Measurements from ENCODE around the gene NUDT16L1.

The NUDT16L1 gene

DNA sequence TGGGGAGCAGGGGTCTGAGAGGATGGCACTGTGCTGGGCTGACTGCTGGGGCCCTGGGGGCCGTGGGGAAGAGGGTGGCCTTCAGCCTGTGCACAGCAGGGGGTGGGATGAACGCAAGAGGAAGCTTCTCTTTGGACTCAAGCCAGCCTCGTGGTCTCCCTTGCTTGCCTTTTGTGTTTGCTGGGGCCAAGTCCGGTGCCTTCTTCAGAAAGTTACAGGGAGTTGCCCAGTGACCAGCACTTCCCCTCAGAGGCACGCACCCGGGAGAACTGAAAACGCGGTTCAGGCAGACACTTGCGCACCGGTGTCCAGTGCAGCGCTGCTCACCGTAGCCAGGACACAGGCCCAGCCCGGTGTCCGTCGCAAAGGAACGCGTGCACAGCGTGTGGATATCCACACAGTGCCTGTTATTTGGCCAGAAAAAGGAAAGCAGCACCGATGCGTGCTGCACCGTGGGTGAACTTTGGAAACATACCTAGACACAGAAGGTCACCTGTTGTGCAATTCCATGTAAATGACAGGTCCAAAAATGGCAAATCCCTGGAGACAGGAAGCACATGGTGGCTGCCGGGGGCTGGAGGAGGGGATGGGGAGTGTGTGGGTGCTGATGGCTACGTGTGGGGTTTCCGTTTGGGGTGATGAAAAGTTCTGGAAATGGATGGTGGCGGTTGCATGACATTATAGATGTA lies 29.4 kb upstream of the NUDT16L1 start:
- peak; percentile 79 for DNase-seq (ENCODE audit: low spot score)

DNA sequence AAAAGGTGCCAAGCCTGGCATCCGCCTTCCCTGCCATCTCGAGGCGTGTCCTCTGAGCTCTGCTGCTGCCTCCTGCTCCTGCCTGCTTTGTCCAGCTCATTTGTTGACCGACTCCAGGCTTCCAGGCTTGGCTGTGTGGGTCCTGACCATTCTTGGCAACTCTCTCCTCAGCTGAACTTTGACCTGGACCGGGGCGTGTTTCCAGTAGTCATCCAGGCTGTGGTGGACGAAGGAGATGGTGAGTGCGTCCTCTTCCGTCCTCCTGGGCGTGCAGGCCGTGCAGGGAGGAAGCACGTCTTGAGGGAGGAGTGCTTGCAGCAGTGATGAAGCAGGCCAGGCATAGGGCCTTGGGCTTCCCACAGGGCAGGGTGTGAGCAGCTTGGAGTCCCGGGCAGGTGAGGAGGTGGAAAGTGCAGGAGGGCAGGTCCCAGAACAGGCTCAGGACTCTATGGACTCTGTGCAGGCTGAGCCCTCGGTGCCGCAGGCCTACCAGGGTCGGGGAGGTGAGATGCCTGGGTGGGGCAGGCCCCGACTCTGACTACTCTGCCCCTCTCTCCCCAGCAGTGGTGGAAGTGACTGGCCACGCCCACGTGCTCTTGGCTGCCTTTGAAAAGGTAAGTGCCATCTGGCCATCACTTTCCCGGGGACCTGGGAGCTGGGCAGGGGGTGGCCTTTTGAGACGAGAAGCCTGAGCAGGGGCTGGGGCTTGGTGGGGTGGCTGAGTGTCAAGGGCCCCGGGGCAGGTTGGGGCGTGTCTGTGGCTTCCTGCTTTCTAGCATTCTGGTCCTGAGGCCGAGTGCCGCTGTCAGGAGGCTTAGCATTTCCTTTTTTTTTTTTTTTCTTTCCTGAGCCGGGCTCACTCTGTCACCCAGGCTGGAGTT lies 28.6 kb upstream of the NUDT16L1 start:
- DNase-seq (ENCODE audit: low spot score), result no peak

DNA sequence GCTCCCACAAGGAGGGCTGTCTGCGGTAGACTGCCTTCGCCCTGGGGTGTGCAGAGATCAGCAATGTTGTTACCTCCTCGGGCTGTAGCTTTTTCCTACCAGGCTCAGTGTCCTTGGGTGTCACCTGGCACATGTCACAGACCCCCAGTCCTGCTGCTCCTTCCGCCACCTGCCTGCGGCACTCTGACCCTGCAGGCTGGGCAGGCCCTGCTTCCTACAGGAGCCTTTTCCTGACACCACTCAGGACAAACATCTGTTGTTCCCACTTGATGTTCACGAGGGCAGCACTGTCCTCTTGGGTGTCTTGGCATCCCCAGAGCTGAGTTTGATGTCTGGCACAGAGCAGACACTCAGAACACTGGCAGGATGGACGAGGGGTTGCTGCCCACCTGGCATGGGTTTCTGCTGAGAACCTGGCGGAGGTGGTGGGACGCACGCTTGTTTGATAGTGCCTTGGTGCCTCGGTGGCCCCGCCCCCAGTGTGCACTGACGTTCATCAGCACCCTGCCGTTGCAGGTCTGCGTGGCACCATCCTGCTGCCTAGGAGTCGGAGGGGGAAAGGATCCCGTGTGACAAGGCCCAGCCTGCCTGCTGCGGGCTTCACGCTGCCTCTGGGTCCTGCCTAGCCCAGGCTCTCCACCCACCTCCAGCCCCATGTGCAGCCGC lies 26.7 kb upstream of the NUDT16L1 start:
- DNase-seq (ENCODE audit: low spot score), result no peak

DNA sequence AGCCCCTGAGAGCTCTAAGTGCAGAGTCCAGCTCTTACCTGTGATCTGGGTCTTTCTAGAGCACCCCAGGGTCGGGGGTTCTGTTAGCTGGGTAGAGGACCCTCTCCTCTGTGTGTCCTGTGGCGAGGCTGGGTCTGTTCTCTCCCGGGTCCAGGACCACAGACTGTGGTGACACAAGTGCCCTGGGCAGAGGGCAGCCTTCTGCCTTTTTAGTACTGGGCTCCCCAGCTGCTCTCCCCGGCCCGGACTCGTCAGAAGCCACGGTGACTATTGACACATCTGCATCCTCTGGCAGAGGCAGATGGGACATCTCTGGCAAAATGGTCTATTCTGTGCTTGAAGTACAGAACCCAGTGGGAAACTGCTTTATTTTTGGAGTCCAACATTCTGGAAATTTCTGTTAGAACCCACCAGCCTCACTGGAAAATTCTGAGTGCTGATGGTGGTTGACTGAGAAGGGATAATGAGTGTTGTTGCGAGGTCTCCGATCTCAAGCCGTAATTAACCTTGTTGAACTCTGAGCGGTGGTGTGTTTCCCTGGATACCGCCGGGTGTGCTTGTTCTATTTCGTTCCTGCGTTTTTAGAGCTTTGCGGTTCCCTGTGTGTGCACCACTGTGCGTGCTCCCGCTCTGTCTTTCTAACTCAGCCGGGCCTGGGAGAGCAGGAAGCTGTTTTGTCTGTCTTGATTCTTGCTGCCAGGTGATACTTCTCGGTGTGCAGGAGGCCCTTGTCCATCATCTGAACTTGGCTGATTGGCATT lies 26.0 kb upstream of the NUDT16L1 start:
- DNase-seq (ENCODE audit: low spot score), result no peak

DNA sequence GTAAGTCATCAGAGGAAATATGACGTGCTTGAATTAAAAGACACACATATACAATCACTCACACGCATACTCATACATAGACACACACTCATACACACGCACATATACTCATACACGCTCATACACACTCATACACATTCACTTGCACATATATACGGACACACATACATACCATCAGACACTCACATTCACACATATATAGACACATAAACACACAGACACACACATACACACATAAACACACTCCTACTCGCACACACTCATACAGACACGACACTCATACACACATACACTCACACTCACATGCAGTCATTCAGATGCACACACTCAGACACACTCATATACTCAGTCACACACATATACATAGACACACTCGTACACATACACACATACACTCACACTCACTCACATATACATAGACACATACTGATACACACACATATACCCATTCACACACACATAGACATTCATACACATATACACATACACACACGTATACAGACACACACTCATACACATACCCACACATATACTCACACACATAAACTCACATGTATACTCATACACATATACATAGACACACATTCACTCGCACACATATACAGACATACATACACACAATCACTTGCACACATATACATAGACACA lies 24.9 kb upstream of the NUDT16L1 start:
- no peak for DNase-seq (ENCODE audit: low spot score)

DNA sequence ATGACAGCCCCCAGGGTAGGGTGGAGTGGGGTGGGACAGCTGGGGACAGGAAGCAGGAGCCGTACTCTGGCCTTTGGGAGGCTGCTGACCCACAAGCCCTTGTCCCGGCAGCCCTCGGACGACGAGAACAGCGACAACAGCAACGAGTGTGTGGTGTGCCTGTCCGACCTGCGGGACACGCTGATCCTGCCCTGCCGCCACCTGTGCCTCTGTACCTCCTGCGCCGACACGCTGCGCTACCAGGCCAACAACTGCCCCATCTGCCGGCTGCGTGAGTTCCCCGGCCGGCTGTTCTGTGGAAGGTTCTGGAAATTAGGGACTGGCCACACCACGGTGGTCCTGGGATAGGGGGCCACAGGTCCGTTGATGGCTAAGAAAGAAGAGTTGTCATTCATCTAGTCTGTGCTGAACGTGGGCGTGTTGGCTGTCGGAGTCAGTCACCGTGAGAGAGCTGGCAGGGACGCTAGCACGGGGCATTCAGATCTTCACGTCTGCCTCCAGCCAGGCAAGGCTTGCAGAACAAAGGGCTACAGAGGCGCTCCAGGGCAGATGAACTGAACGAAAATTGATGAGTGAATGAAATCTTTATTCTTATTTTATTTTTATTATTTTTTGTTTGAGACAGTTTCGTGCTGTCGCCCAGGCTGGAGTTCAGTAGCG lies 19.8 kb upstream of the NUDT16L1 start:
- peak; percentile 70 for DNase-seq (ENCODE audit: low spot score)

DNA sequence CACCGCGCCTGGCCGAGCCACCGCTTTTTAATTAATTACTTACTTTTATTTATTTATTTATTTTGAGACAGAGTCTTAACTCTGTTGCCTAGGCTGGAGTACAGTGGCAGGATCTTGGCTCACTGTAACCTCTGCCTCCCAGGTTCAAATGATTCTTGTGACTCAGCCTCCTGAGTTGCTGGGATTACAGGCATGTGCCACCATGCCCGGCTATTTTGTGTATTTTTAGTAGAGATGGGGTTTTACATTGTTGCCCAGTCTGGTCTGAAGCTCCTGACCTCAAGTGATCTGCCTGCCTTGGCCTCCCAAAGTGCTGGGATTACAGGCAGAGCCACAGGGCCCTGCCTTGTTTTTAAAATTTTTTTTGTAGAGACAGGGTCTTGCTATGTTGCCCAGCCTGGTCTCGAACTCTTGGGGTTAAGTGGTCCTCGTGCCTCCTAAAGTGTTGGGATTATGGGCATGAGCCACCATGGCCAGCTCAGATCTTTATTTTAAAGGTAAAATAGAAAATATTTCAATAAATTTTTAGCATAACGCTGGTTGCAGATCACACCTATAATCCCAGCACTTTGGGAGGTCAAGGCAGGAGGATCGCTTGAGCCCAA lies 18.3 kb upstream of the NUDT16L1 start:
- DNase-seq (ENCODE audit: low spot score), result no peak

DNA sequence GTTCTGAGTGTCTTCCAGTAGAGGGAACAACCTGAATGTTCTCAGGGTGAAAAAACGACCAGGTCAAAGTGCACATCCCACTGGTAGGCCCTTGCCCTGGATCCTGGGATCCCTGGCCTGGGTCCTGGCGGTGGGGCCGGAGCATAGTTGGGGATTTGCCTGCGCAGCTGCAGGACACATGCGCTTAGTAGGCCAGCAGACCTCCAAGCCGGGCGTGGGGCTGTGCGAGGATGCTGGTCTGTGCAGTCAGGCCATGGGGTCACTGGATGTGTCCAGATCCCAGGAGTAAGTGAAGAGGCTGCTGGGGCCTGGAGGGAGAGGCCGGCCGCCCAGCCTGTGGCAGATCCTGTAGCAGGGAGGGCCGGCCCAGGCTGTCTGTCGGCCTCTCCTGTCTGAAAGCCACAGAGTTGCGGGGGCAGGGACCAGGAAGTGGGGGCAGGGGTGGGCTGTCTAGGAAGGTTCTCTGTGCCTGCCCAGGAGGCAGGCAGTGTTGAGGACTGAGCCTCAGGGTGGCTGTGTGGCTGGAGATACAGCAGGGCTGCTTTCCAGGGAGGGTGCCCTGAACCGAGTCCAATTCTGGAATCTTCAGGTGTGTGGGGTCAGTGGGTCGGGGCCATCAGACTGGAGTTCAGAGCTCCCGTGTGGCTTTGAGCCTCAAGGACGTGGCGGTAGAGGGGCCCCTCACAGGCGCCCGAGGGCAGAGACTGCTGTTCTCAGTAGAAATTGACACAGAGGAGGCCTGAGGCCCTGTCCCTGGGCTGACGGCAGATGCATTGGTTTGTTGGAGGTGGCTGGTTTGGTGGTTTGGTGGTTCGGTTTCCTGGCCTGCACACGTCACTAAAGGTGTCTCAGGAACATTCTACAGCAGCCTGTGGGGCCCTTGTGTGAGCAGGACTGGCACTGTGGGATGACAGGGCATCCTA lies 17.2 kb upstream of the NUDT16L1 start:
- DNase-seq (ENCODE audit: low spot score), result no peak

DNA sequence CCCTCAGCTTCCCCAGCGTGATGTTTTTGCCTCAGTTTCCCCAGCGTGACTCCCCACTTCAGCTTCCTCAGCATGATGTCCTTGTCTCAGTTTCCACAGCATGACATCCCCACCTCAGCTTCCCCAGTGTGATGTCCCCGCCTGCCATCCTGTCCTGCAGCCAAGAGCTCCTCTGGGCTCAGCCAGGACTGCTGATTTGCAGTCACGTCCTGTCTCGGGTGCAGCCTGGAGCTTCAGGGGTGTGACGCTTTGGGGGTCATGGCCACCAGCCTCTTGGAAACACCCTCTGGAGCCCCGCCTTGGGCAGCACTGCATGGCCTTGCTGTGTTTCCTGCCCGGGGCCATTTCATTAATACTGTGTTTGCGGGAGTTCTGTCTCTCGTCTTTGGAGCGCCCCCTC lies 16.5 kb upstream of the NUDT16L1 start:
- DNase-seq (ENCODE audit: low spot score), result no peak

DNA sequence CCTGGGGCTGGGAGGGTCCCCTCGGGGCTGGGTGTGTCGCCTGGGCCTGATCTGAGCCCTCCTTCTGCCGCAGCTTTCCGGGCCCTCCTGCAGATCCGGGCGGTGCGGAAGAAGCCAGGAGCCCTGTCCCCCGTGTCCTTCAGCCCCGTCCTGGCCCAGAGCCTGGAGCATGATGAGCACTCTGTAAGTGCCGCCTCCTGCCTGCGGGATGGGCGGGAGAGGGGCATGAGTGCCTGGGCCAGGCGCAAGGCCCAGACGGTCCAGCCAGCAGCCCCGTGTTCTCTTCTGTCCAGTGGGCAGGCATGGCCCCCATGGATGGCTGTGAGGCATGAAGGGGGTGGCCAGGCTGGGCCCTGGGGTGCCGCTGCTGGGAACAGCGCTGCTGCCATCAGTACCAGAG lies 16.0 kb upstream of the NUDT16L1 start:
- peak; percentile 72 for DNase-seq (ENCODE audit: low spot score)

DNA sequence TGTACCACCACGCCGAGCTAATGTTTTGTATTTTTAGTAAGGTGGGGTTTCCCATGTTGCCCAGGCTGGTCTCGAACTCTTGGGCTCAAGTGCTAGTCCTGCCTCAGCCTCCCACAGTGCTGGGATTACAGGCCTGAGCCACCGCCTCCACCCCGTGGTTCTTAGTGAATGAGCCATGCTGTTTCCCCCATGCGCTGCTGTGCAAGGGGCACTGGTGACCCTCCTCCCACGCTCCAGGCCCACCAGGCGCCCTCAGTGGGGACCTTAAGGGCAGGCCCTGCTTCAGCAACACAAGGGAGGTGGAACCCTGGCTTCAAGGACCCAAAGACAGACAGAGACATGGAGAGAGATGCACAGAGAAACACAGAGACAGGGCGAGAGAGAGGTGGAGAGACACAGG lies 15.4 kb upstream of the NUDT16L1 start:
- DNase-seq (ENCODE audit: low spot score), result no peak

DNA sequence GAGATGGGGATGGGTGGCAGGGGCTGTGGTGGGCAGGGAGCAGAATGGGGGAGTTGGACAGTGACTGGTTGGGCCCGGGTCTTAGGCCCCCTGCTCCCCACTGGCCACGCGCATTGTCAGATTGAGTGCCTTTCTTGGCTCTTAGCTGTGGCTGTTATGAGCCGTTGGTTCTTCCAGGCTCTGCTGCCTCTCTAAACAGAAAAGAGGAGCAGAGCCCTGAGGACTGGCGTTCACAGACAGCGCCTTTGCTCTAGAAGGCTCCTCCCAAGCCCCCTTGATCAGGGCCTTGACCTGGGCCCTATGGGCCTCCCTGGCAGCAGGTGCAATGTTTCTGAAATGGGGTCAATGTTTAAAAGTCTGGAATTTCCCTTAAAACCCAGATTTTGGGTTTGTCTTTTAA lies 14.8 kb upstream of the NUDT16L1 start:
- DNase-seq (ENCODE audit: low spot score), result no peak

DNA sequence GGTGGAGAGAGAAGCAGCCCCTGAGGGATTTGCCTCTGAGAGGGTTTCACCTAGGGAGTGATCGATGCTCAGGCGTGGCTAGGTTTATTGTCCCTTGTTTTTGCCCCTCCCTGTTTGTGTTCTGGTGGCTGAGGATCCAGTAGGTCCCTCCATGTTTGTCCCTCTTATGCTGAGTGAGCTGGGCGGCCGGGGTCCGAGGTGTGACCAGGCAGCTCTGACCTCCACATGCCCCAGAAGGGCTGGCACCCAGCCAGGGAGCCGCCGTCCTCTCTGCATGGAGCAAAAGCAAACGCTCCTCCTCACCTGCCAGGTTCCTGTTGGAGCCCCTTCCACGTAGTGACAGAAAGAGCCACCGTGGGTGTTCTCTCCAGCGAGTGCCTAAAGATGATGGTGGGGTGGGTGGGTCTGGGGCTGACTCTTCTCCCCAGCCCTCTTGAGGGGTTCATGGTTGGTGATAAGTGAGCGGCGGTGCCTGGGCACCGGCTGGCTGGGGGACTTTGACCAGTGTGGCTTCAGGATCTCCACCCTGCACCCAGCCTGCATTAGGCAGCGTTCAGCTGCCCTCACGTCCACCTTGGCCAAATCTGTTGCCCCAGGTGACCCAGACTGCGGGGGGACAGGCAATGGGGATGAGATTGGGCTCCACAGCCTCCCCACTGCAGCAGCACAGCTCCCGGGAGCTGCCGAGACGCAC lies 14.1 kb upstream of the NUDT16L1 start:
- DNase-seq (ENCODE audit: low spot score), result no peak

DNA sequence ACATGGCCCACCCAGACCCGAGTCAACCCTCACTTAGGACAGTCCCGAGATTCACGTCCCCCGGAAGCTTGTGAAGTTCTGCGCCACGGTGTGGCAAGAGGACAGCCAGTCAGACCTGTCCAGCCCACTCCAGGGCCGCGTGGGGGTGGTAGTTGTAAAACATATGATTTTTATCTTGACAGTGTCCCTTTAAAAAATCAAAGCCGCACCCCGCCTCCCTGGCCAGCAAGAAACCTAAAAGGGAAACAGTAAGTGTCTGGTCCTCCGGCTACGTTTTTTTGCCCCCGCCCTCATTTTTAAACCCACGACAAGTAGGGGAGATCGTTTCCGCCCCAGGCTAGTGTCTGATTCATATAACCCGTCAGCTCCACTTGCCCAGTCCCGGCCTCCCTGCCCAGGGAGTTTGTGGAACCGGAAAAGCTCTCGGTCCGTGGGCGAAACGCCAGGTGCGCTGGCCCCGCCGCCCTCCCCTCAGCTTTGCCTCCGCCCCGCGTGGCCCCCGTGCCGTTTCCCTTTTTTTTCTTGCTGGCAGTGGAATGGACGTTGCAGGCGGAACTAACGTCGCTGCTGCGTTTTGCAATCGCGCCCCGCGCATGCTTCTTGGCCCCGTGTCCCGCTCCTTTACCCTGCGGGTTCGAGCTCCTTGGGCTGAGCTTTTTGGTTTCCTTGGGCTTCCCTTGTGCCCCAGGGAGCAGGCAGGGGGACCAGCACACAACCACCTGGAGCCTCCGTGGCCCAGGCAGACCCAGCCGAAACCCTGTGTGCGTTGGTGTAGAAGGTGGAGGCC lies 13.3 kb upstream of the NUDT16L1 start:
- peak; percentile 48 for DNase-seq (ENCODE audit: low spot score)

DNA sequence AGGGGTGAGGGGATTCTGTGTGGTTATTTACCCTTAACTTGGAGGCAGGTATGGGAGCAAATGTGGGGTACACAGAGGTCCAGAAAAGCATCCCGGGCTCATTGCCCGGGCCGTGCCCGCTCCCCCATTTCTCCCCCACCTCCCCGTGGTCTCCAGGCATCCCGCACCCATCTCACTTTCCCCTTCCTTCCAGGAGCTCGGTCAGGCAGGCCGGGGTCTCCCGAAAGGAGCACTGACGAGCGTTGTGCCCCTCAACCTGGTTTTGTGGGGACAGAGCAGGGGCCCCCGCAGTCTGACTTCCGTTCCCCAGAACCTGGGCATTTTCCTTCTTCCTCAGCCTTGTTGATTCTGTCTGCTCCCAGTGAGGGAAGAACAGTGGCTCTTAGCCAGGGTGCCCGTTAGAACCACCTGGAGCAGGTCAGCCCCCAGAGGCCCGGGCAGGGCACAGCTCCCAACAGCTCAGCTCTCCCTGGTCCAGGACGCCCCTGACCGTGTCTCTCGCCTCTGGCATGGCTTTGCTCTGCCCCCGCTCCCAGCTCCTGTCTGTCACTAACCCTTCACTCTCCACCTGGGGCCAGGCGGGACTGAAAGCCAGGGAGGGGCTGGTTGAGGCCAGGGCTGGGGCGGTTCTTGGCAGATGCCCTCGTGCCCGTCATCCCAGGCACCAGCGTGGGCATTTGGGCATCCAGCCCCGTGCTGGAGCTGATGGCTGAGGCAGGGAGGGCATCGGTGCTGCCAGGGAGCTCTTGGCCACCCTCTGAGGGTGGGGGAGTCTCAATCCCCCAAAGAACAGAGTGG lies 12.5 kb upstream of the NUDT16L1 start:
- no peak for DNase-seq (ENCODE audit: low spot score)

DNA sequence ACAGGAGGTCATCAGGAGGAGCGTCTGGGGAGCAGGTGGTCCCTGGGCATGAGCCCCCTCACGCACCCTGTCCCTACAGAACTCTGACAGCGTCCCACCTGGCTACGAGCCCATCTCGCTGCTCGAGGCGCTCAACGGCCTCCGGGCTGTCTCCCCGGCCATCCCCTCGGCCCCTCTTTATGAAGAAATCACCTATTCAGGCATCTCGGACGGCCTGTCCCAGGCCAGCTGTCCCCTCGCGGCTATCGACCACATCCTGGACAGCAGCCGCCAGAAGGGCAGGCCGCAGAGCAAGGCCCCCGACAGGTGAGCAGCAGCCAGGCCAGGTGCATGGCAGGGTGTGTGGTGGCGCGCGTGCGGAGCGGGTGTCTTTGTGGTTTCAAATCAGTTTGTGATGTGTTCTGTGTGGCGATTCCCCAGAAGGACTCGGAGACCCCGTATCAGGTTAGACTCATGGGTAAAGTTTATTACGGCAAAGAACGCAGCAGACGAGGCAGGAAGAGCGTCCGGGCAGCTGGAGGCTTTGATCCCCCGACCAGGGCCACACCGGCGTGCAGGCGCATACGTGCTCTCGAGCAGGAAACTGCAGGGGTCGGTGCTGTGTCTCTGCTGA lies 11.8 kb upstream of the NUDT16L1 start:
- no peak for DNase-seq (ENCODE audit: low spot score)

DNA sequence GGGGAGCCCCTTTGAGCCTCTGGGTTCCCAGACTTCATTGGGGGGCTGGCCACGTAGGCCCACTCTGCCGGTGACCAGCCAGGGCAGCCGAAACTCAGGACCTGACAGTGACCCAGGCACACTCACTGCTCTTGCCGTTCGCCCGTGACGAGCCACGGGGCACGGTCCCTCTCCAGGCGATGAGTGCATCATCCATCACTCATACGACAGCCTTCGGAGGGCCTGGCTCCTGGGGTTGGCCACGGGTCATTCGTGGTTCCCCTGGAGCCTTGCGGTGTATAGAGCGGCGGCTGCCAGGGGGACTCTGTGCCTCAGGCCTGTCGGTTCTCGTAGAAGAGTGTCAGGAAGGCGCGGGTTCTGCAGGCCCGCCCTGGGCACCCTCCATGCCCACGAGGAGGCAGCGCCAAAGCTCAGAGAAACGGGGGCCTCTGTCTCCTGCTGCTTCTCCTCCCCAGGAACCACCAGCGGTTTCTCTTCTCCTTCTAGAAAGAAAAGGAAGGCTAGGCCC lies 11.2 kb upstream of the NUDT16L1 start:
- no peak for DNase-seq (ENCODE audit: low spot score)

All from Ammon's horn (tissue), 1 donor.